Measurements from ENCODE around the gene CXorf38. TPM values are rescaled to one million over a fixed set of nuclear protein-coding genes. Genes with fewer than 3 reads are reported as not detected.

Gene CXorf38
- total and polyA plus RNA-seq, 2 experiments from 2014 or later: 6.5 to 8.8 TPM

- no peaks in the 10 kb centered on the region for H3F3A ChIP-seq (replicated peaks; ENCODE audit: low read depth)
- Mint-ChIP-seq H3K36me3 (ENCODE audit: low read depth) (no peaks in the 10 kb centered on the region), H3K27ac (no peak overlapping the region), H3K27me3 (ENCODE audit: insufficient read depth, low read depth, poor library complexity) (no peaks in the 10 kb centered on the region), H3K4me3 (peak overlapping the region; percentile 83), H3K9me3 (no peaks in the 10 kb centered on the region), H3K4me1 (peaks cover 6% of the 10 kb centered on the region; the same call in 1 of the 3 replicates)
- H3K27ac ChIP-seq (ENCODE audit: low read depth): no peak overlapping the region
- no peaks in the 10 kb centered on the region for H3K9me2 ChIP-seq (ENCODE audit: insufficient read depth)
- TF ChIP-seq EZH2phosphoT487 (IDR thresholded peaks at IDR 0.05; ENCODE audit: unreplicated experiment) (no peak), ETS1 (IDR thresholded peaks at IDR 0.05) (no peak), ZNF331 (CRISPR knock-in tag; IDR thresholded peaks at IDR 0.05; ENCODE audit: low read depth) (no peak), NANOG (IDR thresholded peaks at IDR 0.05; ENCODE audit: borderline replicate concordance) (no peak)
- peaks cover 38% of the 10 kb centered on the region for H3K79me2 ChIP-seq (replicated peaks; ENCODE audit: insufficient read depth)
- H3K27me3 ChIP-seq (ENCODE audit: insufficient read depth): no peaks in the 10 kb centered on the region
- peak overlapping the region; percentile 71 for H3K4me3 ChIP-seq
- H2AFZ ChIP-seq: 0 out of 2 replicates have a peak overlapping the region, but pooled peaks have one; percentile 52
- no peaks in the 10 kb centered on the region; the same call in 1 of the 2 replicates for H4K20me1 ChIP-seq (replicated peaks; ENCODE audit: insufficient read depth)
- peak overlapping the region; percentile 73 for H3K4me2 ChIP-seq
- DNase-seq (ENCODE audit: low spot score) (peak; percentile 51), ATAC-seq (peak; percentile 59)
- H3K4me1 ChIP-seq (ENCODE audit: insufficient read depth): no peaks in the 10 kb centered on the region
- H3K36me3 ChIP-seq (ENCODE audit: insufficient read depth): no peaks in the 10 kb centered on the region
Measured at GRCh38 chrX:40579900-40580536, 67.3 kb downstream of the CXorf38 start.

GRCh38 chrX:40579141-40579540 is 68.2 kb downstream of the CXorf38 start:
- no peak overlapping the region for H3K4me2 ChIP-seq
- H3K27me3 Mint-ChIP-seq (ENCODE audit: insufficient read depth, low read depth, poor library complexity): no peaks in the 10 kb centered on the region
- DNase-seq (ENCODE audit: low spot score) (no peak), ATAC-seq (no peak)
- H3K79me2 ChIP-seq (replicated peaks; ENCODE audit: insufficient read depth): peaks cover 29% of the 10 kb centered on the region
- H3K36me3 ChIP-seq (ENCODE audit: insufficient read depth): no peaks in the 10 kb centered on the region
- no peaks in the 10 kb centered on the region for H3K9me2 ChIP-seq (ENCODE audit: insufficient read depth)
- no peaks in the 10 kb centered on the region for H3K36me3 Mint-ChIP-seq (ENCODE audit: low read depth)
- no peak overlapping the region for H3K4me3 Mint-ChIP-seq
- no peaks in the 10 kb centered on the region for H3K9me3 Mint-ChIP-seq
- H3K27ac ChIP-seq (ENCODE audit: low read depth): no peak overlapping the region
- H3K27me3 ChIP-seq (ENCODE audit: insufficient read depth): no peaks in the 10 kb centered on the region
- H3K4me1 ChIP-seq (ENCODE audit: insufficient read depth): no peaks in the 10 kb centered on the region
- no peak overlapping the region for H3K4me3 ChIP-seq
- no peaks in the 10 kb centered on the region; the same call in 1 of the 2 replicates for H4K20me1 ChIP-seq (replicated peaks; ENCODE audit: insufficient read depth)
- H3K4me1 Mint-ChIP-seq: peaks cover 6% of the 10 kb centered on the region; the same call in 1 of the 3 replicates
- no peak overlapping the region for H3K27ac Mint-ChIP-seq
- no peaks in the 10 kb centered on the region for H3F3A ChIP-seq (replicated peaks; ENCODE audit: low read depth)
- H2AFZ ChIP-seq: no peak overlapping the region
- TF ChIP-seq ETS1 (IDR thresholded peaks at IDR 0.05) (no peak), CTCF (conservative IDR thresholded peaks at IDR 0.05; ENCODE audit: low read depth in 2 of 2) (no peak)

Measured in GM23338 (cell line).